Left ventricle myocardium inferior (tissue), 1 donor: ENCODE measurements around the gene HAUS5. TPM values are rescaled to one million over a fixed set of nuclear protein-coding genes. Genes with fewer than 3 reads are reported as not detected.

Experiments
- DNase-seq: peaks from one replicate; pipeline ENCODE4 v3.0.0-alpha.2; 2020
- H3K27ac ChIP-seq: fragments of 200-600 bp; replicated peaks from 2 replicates; pipeline ENCODE4 v1.8.0; 2021
- H3K27me3 ChIP-seq: fragments of 200-600 bp; 2 replicates; pipeline ENCODE4 v1.8.0; 2021; ENCODE audit warnings: low read depth
- H3K36me3 ChIP-seq: fragments of 200-600 bp; 2 replicates; pipeline ENCODE4 v1.8.0; 2021
- H3K4me1 ChIP-seq: fragments of 200-600 bp; 2 replicates; pipeline ENCODE4 v1.8.0; 2021
- H3K4me3 ChIP-seq: fragments of 200-600 bp; 2 replicates; pipeline ENCODE4 v1.8.0; 2021; ENCODE audit warnings: mild to moderate bottlenecking, moderate library complexity
- H3K9me3 ChIP-seq: fragments of 200-600 bp; replicated peaks from 2 replicates; pipeline ENCODE4 v1.8.0; 2021
- intact Hi-C: fragments of 100-400 bp; cut with micrococcal nuclease; formaldehyde crosslinking; loops from one replicate; pipeline ENCODE4 v1.11.0; 2022
- total RNA-seq: library from RNA; stranded (reverse); fragmentation: NEBNext Ultra II Directional; extraction: Animal tissue kit (Norgen Biotek cat#: 25700); gene quantifications from one replicate; pipeline ENCODE4 v1.2.1, GENCODE V29; 2021
- TF ChIP-seq, protein P1 (sequence below): fragments of 200-600 bp; IDR thresholded peaks from 2 replicates; pipeline ENCODE4 v1.8.0; 2021; ENCODE audit warnings: antibody characterized with exemption, mild to moderate bottlenecking, borderline replicate concordance
- donor health status: DM: no; HTN: yes; CAD: no; lungs with severe emphysema.

HAUS5 gene
- total RNA-seq, 1 donor from 2014 or later, result 3.7 TPM

DNA sequence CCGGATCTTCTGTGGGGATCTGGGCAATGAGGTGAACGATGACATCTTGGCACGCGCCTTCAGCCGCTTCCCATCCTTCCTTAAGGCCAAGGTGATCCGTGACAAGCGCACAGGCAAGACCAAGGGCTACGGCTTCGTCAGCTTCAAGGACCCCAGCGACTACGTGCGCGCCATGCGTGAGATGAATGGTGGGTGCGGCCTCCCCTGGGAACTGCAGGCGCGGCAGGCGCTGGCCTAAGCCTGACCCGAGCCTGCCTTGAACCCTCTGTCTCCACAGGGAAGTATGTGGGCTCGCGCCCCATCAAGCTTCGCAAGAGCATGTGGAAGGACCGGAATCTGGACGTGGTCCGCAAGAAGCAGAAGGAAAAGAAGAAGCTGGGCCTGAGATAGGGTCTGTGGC, 24.6 kb downstream of the HAUS5 start:
- no peaks in the 10 kb centered on the region for H3K27me3 ChIP-seq
- DNase-seq, result no peak
- no peaks in the 10 kb centered on the region for H3K9me3 ChIP-seq
- no peak overlapping the region for H3K27ac ChIP-seq
- intact Hi-C loops, result no loop called here
- H3K36me3 ChIP-seq, result peaks cover 64% of the 10 kb centered on the region
- H3K4me3 ChIP-seq, result no peak overlapping the region
- H3K4me1 ChIP-seq, result no peaks in the 10 kb centered on the region
- TF ChIP-seq, protein P1, sequence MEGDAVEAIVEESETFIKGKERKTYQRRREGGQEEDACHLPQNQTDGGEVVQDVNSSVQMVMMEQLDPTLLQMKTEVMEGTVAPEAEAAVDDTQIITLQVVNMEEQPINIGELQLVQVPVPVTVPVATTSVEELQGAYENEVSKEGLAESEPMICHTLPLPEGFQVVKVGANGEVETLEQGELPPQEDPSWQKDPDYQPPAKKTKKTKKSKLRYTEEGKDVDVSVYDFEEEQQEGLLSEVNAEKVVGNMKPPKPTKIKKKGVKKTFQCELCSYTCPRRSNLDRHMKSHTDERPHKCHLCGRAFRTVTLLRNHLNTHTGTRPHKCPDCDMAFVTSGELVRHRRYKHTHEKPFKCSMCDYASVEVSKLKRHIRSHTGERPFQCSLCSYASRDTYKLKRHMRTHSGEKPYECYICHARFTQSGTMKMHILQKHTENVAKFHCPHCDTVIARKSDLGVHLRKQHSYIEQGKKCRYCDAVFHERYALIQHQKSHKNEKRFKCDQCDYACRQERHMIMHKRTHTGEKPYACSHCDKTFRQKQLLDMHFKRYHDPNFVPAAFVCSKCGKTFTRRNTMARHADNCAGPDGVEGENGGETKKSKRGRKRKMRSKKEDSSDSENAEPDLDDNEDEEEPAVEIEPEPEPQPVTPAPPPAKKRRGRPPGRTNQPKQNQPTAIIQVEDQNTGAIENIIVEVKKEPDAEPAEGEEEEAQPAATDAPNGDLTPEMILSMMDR, result no peak

- no peak for DNase-seq
- H3K36me3 ChIP-seq, result peaks cover 42% of the 10 kb centered on the region
- H3K4me1 ChIP-seq, result peaks cover 18% of the 10 kb centered on the region
- no peak overlapping the region for H3K4me3 ChIP-seq
- no peaks in the 10 kb centered on the region for H3K27me3 ChIP-seq
- no peaks in the 10 kb centered on the region for H3K9me3 ChIP-seq
- intact Hi-C loops, result no loop called here
- no peak overlapping the region for H3K27ac ChIP-seq
- TF ChIP-seq, protein P1, result no peak
Measured at GRCh38 chr19:35639321-35639639, 26.7 kb downstream of the HAUS5 start.

DNA sequence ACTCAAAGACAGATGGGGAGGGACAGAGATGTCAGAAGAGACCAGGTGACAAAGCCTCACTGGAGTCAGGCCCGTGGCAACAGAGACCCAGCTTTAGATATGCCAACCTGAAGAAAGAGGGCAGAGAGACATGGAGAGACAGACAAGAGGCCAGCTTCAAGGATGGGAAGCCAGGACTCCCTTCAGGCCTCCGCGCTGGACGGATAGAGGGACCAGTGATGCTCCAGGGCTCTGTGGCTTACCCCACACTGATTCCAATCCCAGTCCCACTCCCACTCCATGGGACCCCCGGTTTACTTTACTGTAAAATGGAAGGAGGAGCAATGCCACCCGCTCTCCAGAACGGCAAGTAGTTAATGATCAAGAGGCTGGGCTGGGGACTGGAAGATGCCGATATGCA, 27.3 kb downstream of the HAUS5 start:
- intact Hi-C loops, result no loop called here
- no peaks in the 10 kb centered on the region for H3K27me3 ChIP-seq
- TF ChIP-seq, protein P1, result no peak
- no peak for DNase-seq
- H3K4me1 ChIP-seq, result peaks cover 21% of the 10 kb centered on the region
- no peak overlapping the region for H3K4me3 ChIP-seq
- H3K27ac ChIP-seq, result no peak overlapping the region
- peaks cover 37% of the 10 kb centered on the region for H3K36me3 ChIP-seq
- no peaks in the 10 kb centered on the region for H3K9me3 ChIP-seq

GRCh38 chr19:35641515-35642151, 29.1 kb downstream of the HAUS5 start, which contains the start of gene ETV2:
Gene ETV2, plus strand, starts transcription at chr19:35641745. Its CDS starts 716 bp downstream, at chr19:35642461.
- intact Hi-C loops, result no loop called here

GRCh38 chr19:35642312-35642711, 29.8 kb downstream of the HAUS5 start:
- no peak for DNase-seq
- intact Hi-C loops, result no loop called here
- Histone ChIP-seq H3K36me3 (peaks cover 12% of the 10 kb centered on the region), H3K27ac (no peak overlapping the region), H3K27me3 (no peaks in the 10 kb centered on the region), H3K4me3 (no peak overlapping the region), H3K9me3 (no peaks in the 10 kb centered on the region), H3K4me1 (peaks cover 30% of the 10 kb centered on the region)
- TF ChIP-seq, protein P1, result no peak

More at GRCh38 chr19:35641515-35642151, 29.1 kb downstream of the HAUS5 start, which contains the start of gene ETV2:
- Histone ChIP-seq H3K36me3 (peaks cover 19% of the 10 kb centered on the region), H3K4me1 (peaks cover 29% of the 10 kb centered on the region), H3K9me3 (no peaks in the 10 kb centered on the region), H3K4me3 (no peak within 1 kb of the TSS), H3K27ac (no peak within 1 kb of the TSS), H3K27me3 (no peaks in the 10 kb centered on the region)
- TF ChIP-seq, protein P1, result no peak
- no peak for DNase-seq
